Measurements from ENCODE around the gene RBKS. TPM values are rescaled to one million over a fixed set of nuclear protein-coding genes. Genes with fewer than 3 reads are reported as not detected.
A peak's percentile ranks its signal among the peaks of the same experiment; 100 is the strongest.

The RBKS gene
- total and polyA plus RNA-seq, 2 of the 13 experiments (the other 11 are each of a cell fraction or from before 2014, with no cell fraction given): 7.7 to 8.3 TPM

- TF ChIP-seq PRDM10 (CRISPR knock-in tag; IDR thresholded peaks at IDR 0.05; ENCODE audit: low read depth) (no peak), ZBTB25 (CRISPR knock-in tag; IDR thresholded peaks at IDR 0.05) (0 out of 2 replicates have a peak, but pooled peaks have one; percentile 33), SP4 (CRISPR knock-in tag; IDR thresholded peaks at IDR 0.05) (no peak), SPEN (CRISPR knock-in tag; IDR thresholded peaks at IDR 0.05; ENCODE audit: low read depth) (no peak), ZNF180 (CRISPR knock-in tag; IDR thresholded peaks at IDR 0.05; ENCODE audit: borderline replicate concordance, low read depth) (no peak), YEATS2 (CRISPR knock-in tag; IDR thresholded peaks at IDR 0.05; ENCODE audit: borderline replicate concordance) (no peak; the same call in 1 of the 2 replicates), ISX (CRISPR knock-in tag; conservative IDR thresholded peaks at IDR 0.05) (no peak), ZNF614 (CRISPR knock-in tag; IDR thresholded peaks at IDR 0.05; ENCODE audit: borderline replicate concordance) (peak; percentile 61; the same call in 1 of the 2 replicates), LBX2 (CRISPR knock-in tag; IDR thresholded peaks at IDR 0.05; ENCODE audit: borderline replicate concordance) (no peak), ZNF570 (CRISPR knock-in tag; IDR thresholded peaks at IDR 0.05; ENCODE audit: borderline replicate concordance) (no peak), MLXIP (CRISPR knock-in tag; IDR thresholded peaks at IDR 0.05; ENCODE audit: borderline replicate concordance) (no peak), ZFP91 (CRISPR knock-in tag; IDR thresholded peaks at IDR 0.05; ENCODE audit: borderline replicate concordance) (no peak), ZNF292 (CRISPR knock-in tag; IDR thresholded peaks at IDR 0.05; ENCODE audit: borderline replicate concordance, low read depth) (no peak), ZNF329 (CRISPR knock-in tag; IDR thresholded peaks at IDR 0.05; ENCODE audit: low read depth) (no peak), ZFP90 (CRISPR knock-in tag; IDR thresholded peaks at IDR 0.05; ENCODE audit: borderline replicate concordance) (no peak)
Observed at GRCh38 chr2:27916293-27916995, 26.3 kb upstream of the RBKS start (continued).

Data from HepG2 (cell line).